Activated CD8-positive, alpha-beta memory T cell treated with anti-CD3 and anti-CD28 coated beads for 48 hours (primary cell): ENCODE results near the gene NISCH.

Experiments
- DNase-seq, 3 experiments: peaks; one replicate each; pipeline ENCODE4 v3.0.0-alpha.2; 2020; ENCODE audit warnings: low read depth in 2 of 3, low spot score in 2 of 3

Gene NISCH

DNA sequence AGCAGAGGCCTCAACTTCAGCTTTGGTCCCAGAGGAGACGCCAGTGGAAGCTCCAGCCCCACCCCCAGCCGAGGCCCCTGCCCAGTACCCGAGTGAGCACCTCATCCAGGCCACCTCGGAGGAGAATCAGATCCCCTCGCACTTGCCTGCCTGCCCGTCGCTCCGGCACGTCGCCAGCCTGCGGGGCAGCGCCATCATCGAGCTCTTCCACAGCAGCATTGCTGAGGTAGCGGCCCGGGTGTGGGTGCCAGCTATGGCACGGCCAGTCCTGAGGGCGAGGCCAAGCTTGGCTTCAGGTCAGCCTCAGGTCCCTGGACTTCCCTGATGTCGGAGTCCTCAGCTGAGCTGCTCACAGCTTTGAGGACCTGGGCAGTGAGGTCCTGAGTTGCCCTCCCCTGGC lies 34.0 kb downstream of the NISCH start:
- DNase-seq, result no peak

DNA sequence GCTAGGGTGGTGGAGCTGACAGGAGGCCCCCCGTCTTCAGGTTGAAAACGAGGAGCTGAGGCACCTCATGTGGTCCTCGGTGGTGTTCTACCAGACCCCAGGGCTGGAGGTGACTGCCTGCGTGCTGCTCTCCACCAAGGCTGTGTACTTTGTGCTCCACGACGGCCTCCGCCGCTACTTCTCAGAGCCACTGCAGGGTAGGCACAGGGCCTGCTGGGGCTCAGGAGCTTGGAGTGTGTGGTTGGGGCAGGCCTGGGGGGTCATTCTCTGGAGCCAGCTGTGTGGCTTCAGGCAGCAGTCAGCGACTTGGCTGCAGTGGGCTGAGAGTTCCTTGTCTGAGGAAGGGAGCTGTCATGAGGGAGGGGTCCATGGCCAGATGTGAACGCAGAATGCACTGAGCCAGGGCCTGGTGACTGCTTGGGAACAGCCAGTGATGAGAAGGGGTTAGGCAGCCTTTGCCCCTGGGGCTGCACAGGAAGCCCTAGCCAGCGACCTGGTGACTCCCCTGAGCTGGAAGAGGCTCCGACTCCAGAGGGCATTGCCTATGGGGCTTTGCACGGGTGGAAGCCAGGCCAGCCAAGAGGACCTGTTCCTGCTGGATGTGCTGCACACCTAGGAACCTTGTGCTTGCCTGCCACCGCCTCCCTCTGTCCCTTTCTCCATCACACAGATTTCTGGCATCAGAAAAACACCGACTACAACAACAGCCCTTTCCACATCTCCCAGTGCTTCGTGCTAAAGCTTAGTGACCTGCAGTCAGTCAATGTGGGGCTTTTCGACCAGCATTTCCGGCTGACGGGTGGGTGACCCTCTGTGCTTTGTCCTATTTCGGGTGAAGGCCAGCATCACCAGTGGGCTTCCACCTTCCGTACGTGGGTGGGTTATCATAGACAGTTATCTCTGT lies 34.9 kb downstream of the NISCH start:
- DNase-seq, result no peak

DNA sequence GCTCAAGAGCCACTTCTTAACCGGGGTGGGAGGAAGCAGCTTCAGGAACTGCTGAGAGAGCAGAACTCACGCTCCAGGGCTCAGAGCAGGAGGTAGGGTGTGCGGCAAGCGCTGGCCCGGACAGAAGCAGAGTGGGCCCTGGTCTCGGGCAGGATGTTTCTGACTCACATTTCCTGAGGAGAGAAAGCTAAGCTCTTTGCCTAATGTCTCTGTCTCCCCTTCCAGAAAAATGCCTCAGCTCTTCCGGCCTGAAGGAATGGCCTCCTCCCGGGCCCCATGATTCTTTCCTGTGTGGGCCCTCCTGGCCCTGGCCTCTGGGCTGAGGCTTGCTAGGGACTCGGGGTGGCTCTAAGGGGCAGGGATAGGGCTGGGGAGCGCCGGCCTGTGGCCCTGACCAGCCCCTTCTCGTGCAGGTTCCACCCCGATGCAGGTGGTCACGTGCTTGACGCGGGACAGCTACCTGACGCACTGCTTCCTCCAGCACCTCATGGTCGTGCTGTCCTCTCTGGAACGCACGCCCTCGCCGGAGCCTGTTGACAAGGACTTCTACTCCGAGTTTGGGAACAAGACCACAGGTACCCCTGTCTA lies 35.6 kb downstream of the NISCH start:
- DNase-seq, result no peak

DNA sequence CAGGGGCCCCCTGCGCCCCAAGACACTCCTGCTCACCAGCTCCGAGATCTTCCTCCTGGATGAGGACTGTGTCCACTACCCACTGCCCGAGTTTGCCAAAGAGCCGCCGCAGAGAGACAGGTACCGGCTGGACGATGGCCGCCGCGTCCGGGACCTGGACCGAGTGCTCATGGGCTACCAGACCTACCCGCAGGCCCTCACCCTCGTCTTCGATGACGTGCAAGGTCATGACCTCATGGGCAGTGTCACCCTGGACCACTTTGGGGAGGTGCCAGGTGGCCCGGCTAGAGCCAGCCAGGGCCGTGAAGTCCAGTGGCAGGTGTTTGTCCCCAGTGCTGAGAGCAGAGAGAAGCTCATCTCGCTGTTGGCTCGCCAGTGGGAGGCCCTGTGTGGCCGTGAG lies 36.7 kb downstream of the NISCH start:
- no peak for DNase-seq

DNA sequence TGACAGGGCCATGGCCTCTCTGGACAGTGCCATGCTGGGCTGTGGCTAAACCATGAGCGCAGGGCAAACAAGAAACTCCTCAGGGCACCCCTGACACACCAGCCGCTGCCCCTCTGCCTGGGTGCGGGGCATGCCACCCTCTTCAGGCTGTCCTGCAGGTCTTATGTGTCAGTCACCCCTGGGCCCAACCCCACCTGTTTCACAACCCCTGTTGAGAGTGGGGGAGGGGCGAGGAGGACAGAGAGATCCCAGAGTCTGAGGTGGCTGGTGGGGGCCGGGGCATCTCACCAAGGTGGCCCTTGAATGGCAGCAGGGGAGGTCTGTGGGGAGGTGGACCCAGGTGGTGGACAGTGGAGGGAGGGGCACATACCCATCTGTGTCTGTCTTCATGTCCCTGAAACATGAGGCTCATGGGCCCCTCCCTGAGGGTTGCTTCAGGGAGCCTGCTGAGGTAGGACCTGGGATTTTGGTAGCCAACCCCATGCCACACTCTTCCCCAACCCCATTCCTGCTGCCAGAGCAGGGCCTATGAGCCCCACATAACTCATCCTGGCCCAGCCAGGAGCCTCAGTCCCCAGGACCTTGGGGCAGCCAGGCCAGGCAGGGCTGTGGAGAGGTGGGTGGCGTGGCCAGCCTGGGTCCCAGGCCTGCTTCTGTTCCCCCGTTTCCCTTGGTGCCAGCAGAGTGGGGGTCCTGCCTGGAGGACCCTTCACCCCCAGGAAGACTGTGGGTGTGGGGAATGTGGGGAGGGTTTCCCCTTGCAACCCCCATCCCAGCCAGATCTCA lies 38.0 kb downstream of the NISCH start:
- DNase-seq, result no peak

DNA sequence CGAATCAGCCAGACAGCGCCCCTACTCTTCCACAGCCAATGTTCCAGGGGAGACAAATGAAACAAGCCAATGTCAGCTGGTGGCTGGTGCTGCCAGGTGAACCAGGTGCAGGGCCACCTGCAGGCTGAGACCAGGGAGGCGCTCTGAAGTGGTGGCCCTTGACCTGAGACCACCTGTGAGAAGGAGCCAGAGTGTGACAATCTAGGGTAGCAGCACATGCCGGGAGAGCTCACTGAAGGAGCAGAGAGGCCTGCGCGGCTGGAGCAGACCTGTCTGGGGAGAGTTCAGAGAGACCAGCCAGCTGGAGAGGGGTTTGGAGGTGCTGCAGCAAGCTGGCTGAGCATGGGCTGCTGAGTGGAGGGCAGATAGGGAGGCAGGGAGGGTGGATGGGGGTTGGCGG lies 39.0 kb downstream of the NISCH start:
- DNase-seq, result no peak

DNA sequence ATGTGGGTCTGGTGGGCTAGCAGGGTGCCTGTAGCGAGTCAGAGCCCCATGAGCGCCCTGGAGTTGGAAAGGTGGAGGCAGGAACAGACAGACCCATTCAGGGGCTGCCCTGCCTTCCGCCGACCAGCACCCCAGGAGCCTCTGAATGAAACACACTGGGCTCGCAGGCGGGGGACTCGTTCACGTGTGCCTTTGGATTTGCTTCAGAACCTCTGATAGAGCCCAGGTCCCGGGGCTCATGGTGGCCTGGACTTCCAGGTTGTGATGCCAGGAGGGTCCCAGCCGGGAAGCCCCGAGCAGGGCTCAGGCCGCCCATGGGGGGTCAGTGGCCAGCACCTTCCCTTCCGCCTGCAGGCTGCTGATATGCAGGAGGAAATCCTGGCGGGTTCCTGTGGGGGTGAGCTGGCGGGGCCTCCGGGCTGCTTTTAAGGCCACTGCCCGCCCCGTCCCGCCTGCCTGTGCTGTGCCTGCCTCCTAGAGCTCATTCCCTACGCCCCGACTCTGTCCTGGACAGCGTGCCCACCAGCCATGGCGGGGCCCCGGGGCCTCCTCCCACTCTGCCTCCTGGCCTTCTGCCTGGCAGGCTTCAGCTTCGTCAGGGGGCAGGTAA lies 39.6 kb downstream of the NISCH start, which contains the start of gene STAB1:
Gene STAB1 (plus strand): TSS at position 453 of the 610 bp plus-strand sequence. CDS start 76 bp downstream, at position 529.
- DNase-seq, result no peak

DNA sequence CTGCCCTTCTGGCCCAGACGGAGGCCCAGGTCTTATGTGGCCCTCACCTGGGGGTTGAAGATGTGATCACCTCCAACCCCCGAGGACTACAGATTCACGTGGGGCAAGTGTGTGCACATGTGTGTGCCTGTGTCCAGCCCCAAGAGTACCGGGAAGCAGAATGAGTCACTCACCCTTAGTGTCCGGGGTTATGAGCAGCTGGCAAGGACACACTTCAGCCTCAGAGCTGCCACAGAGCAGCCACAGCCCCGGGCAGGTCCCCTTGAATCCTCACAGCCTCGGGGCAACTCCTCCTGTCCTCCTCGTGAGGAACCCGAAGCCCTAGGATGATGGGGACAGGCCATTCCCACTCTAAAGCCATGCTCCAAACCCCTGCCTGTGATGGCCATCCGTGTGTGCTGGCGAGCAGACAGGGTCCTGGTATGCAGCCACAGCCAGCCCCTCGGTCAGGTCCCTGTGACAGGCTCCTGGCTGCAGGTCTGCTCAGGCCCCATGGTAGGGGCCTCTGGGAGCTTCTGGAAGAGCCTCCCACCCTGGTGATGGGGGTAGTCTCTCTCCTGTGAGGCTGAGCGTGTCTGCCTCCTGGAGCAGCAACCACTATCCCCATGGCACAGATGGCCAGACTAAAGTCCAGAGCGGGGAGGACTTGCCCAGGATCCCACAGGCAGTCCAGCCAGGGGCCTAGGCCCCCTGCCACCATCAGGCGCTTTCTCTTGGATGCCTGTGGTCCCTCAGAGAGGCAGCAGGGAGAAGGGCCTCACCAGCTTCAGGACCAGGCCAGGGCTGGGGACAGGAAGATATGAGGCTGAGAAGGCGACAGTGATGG lies 40.6 kb downstream of the NISCH start:
- no peak for DNase-seq

DNA sequence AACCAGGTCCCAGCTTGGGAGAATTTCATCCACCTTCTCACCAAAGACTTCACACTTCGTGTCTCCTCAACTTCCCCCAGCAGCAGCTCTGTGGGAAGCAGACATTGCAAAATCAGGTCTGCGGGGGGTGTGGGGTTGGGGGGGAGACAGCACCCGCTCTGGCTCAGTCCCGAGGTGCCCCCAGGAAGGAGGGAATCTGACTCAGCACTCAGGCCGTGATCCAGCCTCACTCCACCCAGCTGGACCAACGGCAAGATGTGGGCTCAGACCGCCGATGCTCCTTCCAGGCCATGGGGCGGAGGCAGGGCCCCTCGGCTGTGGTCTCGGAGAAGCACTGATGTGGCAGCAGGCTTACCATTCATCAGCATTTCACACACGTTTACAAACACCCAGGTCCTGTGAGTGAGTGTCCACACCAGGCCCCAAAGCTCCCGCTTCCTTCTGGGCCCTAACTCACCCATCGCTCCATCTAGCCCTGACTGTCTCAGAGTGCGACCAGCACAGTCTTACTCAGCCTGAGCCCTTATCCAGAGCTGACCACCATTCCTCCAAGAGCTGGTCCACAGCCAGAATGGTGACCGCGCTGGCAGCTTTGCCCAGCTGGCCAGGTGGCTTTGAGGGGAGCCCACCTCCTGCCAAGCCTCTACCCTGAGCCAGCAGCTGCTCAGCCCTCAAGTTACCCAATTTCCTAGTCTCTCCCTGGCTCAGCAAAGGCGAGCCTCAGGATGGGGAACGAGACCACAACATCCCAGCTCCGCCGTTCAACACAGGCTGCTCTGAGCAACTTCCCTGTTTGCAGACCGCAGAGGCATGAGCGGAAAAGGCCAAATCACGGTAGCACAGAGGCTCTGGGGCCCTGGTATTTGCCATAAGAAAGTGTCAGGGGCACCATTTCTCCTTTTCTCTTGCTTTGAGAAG lies 43.0 kb downstream of the NISCH start:
- DNase-seq, result no peak

DNA sequence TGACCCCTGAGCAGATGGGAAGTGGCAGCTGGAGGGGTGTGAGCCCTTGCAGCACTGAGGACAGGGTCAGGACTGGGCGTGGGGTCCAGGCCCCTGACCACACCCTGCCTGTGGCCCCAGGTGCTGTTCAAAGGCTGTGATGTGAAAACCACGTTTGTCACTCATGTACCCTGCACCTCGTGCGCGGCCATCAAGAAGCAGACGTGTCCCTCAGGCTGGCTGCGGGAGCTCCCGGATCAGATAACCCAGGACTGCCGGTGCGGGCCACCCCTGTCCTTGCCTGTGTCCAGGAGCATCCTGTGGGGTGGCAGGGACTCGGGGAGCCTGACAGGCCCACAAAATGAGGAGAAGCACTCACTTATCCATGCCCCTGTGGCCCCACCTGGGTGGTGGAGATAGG lies 45.6 kb downstream of the NISCH start:
- no peak for DNase-seq

DNA sequence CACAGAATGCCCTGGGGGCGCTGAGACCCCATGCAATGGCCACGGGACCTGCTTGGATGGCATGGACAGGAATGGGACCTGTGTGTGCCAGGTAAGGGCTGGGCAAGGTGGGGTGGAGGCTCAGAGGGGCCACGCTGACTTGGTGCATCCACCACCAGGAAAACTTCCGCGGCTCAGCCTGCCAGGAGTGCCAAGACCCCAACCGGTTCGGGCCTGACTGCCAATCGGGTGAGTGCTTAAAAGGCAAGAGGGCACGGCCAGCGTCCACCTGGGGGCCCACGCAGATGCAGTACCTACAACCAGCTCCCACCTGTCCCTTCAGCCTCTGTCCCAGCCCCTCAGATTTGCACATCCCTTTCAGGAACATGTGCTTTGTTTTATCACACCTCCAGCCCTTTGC lies 46.6 kb downstream of the NISCH start:
- DNase-seq, result no peak

DNA sequence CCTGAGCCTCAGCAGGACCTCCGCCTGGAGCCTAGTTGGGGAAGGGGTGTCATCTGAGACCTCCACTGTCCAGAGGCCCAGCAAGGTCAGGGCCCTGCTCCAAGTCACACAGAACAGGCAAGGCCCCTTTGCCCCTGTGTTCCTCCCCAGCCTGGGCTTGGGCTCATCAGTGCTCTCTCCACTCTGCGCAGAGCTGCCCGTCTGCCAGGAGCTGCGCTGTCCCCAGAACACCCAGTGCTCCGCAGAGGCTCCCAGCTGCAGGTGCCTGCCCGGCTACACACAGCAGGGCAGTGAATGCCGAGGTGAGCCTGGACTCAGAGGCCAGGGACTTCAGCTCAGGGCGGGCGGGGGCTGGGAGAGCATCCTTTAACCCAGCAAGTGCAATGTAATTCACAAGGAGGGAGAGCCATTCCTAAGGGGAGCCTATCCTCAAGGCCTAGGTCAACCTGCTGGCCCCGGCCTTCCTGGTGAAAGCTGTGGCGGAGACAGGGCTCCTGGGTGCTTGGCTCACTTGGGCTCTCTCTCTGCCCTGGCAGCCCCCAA lies 47.5 kb downstream of the NISCH start:
- DNase-seq, result no peak

DNA sequence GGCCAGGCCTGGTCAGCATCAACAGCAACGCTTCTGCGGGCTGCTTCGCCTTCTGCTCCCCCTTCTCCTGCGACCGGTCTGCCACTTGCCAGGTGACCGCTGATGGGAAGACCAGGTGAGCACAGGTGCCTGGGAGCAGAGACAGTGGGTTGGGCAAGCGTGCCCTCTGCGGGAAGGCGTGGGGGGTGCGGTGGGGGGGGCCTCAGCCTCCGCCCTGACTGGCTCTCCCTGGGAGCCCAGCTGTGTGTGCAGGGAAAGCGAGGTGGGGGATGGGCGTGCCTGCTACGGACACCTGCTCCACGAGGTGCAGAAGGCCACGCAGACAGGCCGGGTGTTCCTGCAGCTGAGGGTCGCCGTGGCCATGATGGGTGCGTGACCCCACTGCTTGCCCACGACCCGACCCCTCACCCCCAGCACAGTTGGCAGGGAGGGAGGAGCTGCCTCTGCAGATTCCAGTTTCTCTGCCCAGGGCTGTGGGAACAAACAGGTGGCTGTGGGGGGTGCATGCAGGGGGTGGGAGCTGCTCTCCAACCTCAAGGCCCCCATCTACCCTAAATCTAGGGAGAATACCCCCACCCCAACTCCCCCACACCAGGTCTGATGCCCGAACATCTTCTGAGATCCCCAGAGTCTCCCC lies 48.5 kb downstream of the NISCH start:
- DNase-seq, result no peak

DNA sequence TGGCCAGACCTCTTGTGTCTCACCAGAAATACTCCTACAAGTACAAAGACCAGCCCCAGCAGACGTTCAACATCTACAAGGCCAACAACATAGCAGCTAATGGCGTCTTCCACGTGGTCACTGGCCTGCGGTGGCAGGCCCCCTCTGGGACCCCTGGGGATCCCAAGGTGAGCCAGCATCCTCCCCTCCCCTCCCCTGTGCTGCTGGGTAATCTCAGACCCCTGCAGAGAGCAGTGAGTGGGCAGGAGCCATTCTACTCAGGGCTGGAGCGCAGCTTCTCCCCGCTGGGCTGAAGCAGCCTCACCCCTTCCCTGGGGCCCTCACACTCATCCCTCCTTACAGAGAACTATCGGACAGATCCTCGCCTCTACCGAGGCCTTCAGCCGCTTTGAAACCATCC lies 49.6 kb downstream of the NISCH start:
- no peak for DNase-seq

DNA sequence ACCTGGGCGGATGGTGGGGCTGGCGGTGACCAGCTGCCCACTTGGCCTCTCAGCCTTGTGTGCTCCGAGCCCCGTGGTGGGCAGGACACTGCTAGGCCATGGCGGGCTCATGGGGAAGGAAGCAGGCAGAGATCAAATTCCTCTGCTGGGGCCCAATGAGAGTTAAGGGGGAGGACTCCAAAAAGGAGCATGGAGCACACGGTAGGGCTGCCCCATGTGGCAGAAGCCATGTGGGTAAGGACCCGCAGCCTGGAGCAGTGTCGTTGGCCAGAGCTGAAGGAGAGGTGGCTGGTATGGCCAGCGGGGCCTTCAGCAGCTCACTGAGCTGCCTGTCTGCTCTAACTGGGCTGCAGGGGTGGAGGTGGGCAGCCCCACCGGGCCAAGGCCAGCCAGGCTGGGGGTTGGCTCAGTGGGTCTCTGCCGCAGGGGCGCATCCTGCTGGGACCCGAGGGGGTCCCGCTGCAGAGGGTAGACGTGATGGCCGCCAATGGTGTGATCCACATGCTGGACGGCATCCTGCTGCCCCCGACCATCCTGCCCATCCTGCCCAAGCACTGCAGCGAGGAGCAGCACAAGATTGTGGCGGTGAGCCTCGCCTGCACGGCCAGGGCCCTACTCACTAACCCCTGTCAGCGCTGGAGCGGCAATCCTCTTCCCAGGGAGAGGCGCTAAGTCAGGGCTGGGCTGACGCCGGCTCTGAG lies 51.0 kb downstream of the NISCH start:
- DNase-seq, result no peak

DNA sequence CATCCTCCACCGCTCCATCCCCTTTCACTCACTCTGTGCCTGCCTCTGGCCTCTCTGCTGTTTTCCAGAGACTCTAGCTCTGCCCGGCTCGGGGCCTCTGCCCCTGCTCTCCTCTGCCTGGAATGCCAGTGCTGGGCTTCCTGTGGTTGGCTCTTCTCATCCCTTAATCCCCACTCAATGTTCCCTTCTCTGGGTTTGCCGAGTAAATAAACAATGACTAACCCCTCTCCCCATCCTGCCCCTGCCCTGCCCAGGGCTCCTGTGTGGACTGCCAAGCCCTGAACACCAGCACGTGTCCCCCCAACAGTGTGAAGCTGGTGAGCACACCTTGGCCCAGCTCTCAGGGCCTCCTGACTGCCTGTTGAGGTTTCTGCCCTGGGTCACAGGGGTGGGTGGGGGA lies 52.0 kb downstream of the NISCH start:
- no peak for DNase-seq

DNA sequence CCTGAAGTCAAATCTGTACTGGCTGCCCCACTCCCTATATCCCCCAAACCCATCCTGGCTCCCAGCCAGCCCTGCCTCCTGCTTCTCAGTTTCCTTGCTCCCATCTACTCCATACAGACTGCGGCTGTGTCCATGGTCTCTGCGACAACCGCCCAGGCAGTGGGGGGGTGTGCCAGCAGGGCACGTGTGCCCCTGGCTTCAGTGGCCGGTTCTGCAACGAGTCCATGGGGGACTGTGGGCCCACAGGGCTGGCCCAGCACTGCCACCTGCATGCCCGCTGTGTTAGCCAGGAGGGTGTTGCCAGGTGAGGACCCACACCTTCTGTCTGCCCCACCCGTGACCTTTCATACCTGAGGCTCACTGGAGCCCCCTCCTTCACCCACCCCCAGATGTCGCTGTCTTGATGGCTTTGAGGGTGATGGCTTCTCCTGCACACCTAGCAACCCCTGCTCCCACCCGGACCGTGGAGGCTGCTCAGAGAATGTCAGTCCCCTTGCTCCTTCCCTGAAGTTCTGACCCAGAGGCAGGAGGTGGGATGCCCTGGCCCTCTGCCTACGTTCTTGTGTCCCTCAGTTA lies 54.4 kb downstream of the NISCH start:
- no peak for DNase-seq

DNA sequence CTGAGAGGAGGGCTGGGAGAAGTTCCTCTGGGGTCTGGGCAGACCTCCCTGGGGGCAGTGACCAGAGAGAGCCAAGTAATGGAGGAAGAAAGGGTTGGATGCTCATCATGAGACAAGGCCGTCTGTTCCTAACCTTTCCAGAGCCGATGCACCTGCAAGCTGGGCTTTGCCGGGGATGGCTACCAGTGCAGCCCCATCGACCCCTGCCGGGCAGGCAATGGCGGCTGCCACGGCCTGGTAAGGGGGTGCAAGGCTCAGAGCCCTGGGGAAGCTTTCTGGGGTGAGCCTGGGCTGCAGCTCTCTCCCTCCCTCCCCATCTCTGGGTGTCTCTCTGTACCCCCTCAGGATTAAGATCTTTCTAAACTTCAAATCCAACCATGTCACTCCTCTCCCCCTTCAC lies 56.1 kb downstream of the NISCH start:
- no peak for DNase-seq
